ENCODE measurements around the gene TRAIP. TPM values are rescaled to one million over a fixed set of nuclear protein-coding genes. Genes with fewer than 3 reads are reported as not detected.

Gene TRAIP
- polyA plus RNA-seq, 1 donor from 2014 or later: 7.6 TPM

DNA sequence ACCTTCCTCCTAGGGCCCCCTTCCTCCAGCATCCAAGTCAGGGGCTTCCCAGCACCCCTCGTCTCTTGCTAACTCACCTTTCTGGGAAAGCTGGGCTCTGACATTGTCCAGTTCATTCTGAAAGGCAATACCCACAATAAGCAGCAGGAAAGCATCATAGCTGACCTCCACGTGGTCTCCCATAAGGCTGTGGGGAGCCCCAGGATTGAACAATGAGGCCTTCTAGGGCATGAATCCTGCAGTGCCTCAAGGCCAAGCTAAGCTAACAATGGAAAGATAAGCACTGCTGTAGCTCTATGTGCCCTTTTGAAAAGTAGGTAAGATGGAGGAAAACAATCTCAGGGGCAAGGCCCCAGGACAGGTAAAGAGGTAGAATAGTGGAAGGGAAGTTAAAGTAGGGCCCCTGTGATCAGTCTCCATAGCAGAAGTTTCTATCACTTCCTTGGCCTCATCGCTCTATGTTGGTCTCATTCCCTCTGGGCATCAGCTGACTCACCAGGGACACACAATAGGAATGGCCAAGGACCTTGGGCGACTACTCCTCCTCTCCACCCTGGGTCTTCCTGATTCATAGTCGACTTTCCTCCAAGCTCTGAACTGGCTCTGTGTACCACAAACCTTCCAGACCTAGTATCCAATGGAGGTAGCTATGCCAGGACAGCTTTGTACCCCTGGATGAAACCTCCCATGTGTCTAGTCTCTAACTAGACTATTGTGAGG, 11.7 kb downstream of the TRAIP start:
- TF ChIP-seq EZH2 (IDR thresholded peaks at IDR 0.05; ENCODE audit: borderline replicate concordance, insufficient read depth, low read length, poor library complexity, severe bottlenecking): no peak
- TF ChIP-seq, protein P1, sequence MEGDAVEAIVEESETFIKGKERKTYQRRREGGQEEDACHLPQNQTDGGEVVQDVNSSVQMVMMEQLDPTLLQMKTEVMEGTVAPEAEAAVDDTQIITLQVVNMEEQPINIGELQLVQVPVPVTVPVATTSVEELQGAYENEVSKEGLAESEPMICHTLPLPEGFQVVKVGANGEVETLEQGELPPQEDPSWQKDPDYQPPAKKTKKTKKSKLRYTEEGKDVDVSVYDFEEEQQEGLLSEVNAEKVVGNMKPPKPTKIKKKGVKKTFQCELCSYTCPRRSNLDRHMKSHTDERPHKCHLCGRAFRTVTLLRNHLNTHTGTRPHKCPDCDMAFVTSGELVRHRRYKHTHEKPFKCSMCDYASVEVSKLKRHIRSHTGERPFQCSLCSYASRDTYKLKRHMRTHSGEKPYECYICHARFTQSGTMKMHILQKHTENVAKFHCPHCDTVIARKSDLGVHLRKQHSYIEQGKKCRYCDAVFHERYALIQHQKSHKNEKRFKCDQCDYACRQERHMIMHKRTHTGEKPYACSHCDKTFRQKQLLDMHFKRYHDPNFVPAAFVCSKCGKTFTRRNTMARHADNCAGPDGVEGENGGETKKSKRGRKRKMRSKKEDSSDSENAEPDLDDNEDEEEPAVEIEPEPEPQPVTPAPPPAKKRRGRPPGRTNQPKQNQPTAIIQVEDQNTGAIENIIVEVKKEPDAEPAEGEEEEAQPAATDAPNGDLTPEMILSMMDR (IDR thresholded peaks at IDR 0.05; ENCODE audit: poor library complexity, severe bottlenecking): no peak
- no peak for TF ChIP-seq SMC3 (conservative IDR thresholded peaks at IDR 0.05; ENCODE audit: poor library complexity)
- TF ChIP-seq TAF1 (IDR thresholded peaks at IDR 0.05; ENCODE audit: low read depth): no peak
- TF ChIP-seq REST (IDR thresholded peaks at IDR 0.05; ENCODE audit: borderline replicate concordance): no peak
- TF ChIP-seq RAD21 (conservative IDR thresholded peaks at IDR 0.05): no peak
- TF ChIP-seq MXI1 (conservative IDR thresholded peaks at IDR 0.05; ENCODE audit: poor library complexity, severe bottlenecking): no peak
- no peak for TF ChIP-seq POLR2AphosphoS5 (IDR thresholded peaks at IDR 0.05)
- no peak for TF ChIP-seq EP300 (conservative IDR thresholded peaks at IDR 0.05; ENCODE audit: poor library complexity, severe bottlenecking)
- Histone ChIP-seq H3K27ac (ENCODE audit: low read length) (no peak overlapping the region), H3K4me2 (ENCODE audit: low read length) (no peak overlapping the region), H3K9me2 (ENCODE audit: insufficient read depth, low read length) (no peaks in the 10 kb centered on the region), H3F3A (ENCODE audit: insufficient read depth, low read length, poor library complexity, severe bottlenecking) (no peaks in the 10 kb centered on the region), H4K20me1 (ENCODE audit: insufficient read depth) (no peaks in the 10 kb centered on the region), H3K36me3 (ENCODE audit: insufficient read depth, low read length) (no peaks in the 10 kb centered on the region), H3K79me2 (replicated peaks; ENCODE audit: insufficient read depth, low read length) (no peaks in the 10 kb centered on the region), H3K4me3 (ENCODE audit: low read length) (no peak overlapping the region), H3K27me3 (ENCODE audit: insufficient read depth, low read depth, low read length) (no peaks in the 10 kb centered on the region), H2AFZ (ENCODE audit: low read depth, low read length) (no peak overlapping the region), H3K9ac (ENCODE audit: low read length) (no peak overlapping the region), H3K9me3 (ENCODE audit: low read length) (no peaks in the 10 kb centered on the region)

DNA sequence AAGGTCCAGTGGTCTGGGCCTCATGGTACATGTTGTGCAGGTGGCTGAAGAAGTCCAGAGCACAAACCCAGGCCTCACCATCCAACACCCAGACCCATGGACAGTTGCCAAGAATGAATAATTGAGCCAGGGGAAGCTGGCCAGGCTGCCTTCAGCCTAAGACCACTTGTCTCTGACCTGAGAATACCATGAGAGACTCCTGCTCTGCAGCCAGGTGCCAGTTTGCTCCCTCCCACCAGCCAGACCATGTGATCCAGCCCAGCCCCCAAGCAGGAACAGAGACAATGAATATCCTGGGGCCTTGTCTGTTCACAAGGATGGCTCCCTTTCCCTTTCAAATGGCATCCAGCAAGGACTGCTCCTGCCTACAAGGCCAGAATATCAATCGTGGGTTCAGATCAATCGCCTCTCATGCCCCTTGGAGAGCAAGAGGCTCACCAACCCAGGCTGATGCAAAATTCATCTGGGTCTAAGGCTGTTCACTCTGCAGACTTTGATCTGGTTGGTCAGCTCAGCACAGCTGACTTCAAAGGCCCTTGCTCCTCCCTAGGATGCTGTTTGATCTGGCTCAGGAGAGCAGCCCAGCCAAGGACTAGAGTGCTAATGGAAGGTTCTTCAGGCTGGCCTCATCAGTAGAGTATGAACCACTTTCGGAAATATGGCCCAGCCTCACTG, 13.4 kb downstream of the TRAIP start:
- Histone ChIP-seq H3K36me3 (ENCODE audit: insufficient read depth, low read length) (no peaks in the 10 kb centered on the region), H3K27me3 (ENCODE audit: insufficient read depth, low read depth, low read length) (no peaks in the 10 kb centered on the region), H3K9ac (ENCODE audit: low read length) (no peak overlapping the region), H3K79me2 (replicated peaks; ENCODE audit: insufficient read depth, low read length) (no peaks in the 10 kb centered on the region), H3K9me3 (ENCODE audit: low read length) (no peaks in the 10 kb centered on the region), H3K9me2 (ENCODE audit: insufficient read depth, low read length) (no peaks in the 10 kb centered on the region), H3K27ac (ENCODE audit: low read length) (no peak overlapping the region), H3K4me3 (ENCODE audit: low read length) (no peak overlapping the region), H2AFZ (ENCODE audit: low read depth, low read length) (no peak overlapping the region), H3K4me2 (ENCODE audit: low read length) (no peak overlapping the region), H3F3A (ENCODE audit: insufficient read depth, low read length, poor library complexity, severe bottlenecking) (no peaks in the 10 kb centered on the region), H4K20me1 (ENCODE audit: insufficient read depth) (no peaks in the 10 kb centered on the region)
- TF ChIP-seq SMC3 (conservative IDR thresholded peaks at IDR 0.05; ENCODE audit: poor library complexity) (no peak), POLR2AphosphoS5 (IDR thresholded peaks at IDR 0.05) (no peak), MXI1 (conservative IDR thresholded peaks at IDR 0.05; ENCODE audit: poor library complexity, severe bottlenecking) (no peak), RAD21 (conservative IDR thresholded peaks at IDR 0.05) (no peak), REST (IDR thresholded peaks at IDR 0.05; ENCODE audit: borderline replicate concordance) (no peak), EZH2 (IDR thresholded peaks at IDR 0.05; ENCODE audit: borderline replicate concordance, insufficient read depth, low read length, poor library complexity, severe bottlenecking) (no peak), EP300 (conservative IDR thresholded peaks at IDR 0.05; ENCODE audit: poor library complexity, severe bottlenecking) (no peak), TAF1 (IDR thresholded peaks at IDR 0.05; ENCODE audit: low read depth) (no peak)
- TF ChIP-seq, protein P1 (IDR thresholded peaks at IDR 0.05; ENCODE audit: poor library complexity, severe bottlenecking): no peak
